Chondrocyte (in vitro differentiated cells): Measurements from ENCODE around the gene NRXN3. TPM values are rescaled to one million over a fixed set of nuclear protein-coding genes. Genes with fewer than 3 reads are reported as not detected.

Experiments used
- DNase-seq: peaks from one replicate; pipeline ENCODE4 v3.0.0; 2021; ENCODE audit warnings: mixed read lengths, low spot score
- H3K27ac Mint-ChIP-seq: one replicate; pipeline ENCODE4 v1.8.0; 2021; ENCODE audit warnings: mild to moderate bottlenecking, moderate library complexity, mixed read lengths; ENCODE audit not compliant: unreplicated experiment
- H3K27me3 Mint-ChIP-seq: 2 replicates; pipeline ENCODE4 v1.8.0; 2021; ENCODE audit warnings: low read depth, mixed read lengths
- H3K36me3 Mint-ChIP-seq: 2 replicates; pipeline ENCODE4 v1.8.0; 2021; ENCODE audit warnings: low read depth, mixed read lengths
- H3K4me1 Mint-ChIP-seq: 2 replicates; pipeline ENCODE4 v1.8.0; 2021; ENCODE audit warnings: low read depth, mild to moderate bottlenecking, mixed read lengths
- H3K4me3 Mint-ChIP-seq: one replicate; pipeline ENCODE4 v1.8.0; 2021; ENCODE audit warnings: mild to moderate bottlenecking, moderate library complexity, mixed read lengths; ENCODE audit not compliant: unreplicated experiment
- H3K9me3 Mint-ChIP-seq: 2 replicates; pipeline ENCODE4 v1.8.0; 2021; ENCODE audit warnings: low read depth, mixed read lengths
- CTCF ChIP-seq: fragments of 200-600 bp; sonication (generic); IDR thresholded peaks from 2 replicates; pipeline ENCODE4 v1.5.0; 2021; ENCODE audit warnings: antibody characterized with exemption, mild to moderate bottlenecking, moderate library complexity
- total RNA-seq: library from RNA; stranded (reverse); gene quantifications from 3 replicates; pipeline ENCODE4 v1.2.1, GENCODE V29; 2021

NRXN3 gene
- total RNA-seq, 1 donor from 2014 or later = 7.9 TPM

- no peak for TF ChIP-seq CTCF
- H3K9me3 Mint-ChIP-seq = no peaks in the 10 kb centered on the region
- no peak overlapping the region for H3K4me3 Mint-ChIP-seq
- no peak overlapping the region for H3K27ac Mint-ChIP-seq
- no peaks in the 10 kb centered on the region for H3K27me3 Mint-ChIP-seq
- no peaks in the 10 kb centered on the region for H3K36me3 Mint-ChIP-seq
- no peaks in the 10 kb centered on the region for H3K4me1 Mint-ChIP-seq
- no peak for DNase-seq
These were observed 503.7 kb downstream of the NRXN3 start for GRCh38 chr14:78673845-78674244.

DNA sequence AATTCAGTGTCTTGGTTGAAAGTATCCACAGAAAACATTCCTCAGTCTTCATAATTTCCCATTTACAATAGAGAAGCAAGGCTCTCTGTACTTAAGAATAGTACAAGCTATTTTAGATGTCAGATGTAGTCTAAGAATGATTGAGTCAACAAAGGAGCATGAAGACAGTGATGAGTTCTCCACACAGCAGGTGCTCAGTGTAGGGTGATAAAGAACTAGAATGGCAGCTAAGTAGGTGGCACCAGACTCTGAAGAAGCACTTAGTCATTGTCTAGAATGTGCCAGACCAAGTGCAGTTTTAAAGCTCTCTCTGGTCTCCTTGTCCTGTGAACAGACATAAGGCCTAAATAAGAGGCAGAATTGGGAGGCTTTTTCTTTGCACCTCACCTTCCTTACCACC is 504.6 kb downstream of the NRXN3 start:
- Mint-ChIP-seq H3K36me3 (no peaks in the 10 kb centered on the region), H3K9me3 (no peaks in the 10 kb centered on the region), H3K4me1 (no peaks in the 10 kb centered on the region), H3K4me3 (no peak overlapping the region), H3K27ac (no peak overlapping the region), H3K27me3 (no peaks in the 10 kb centered on the region)
- no peak for DNase-seq
- TF ChIP-seq CTCF = no peak

GRCh38 chr14:78683206-78683605 is 513.0 kb downstream of the NRXN3 start:
- H3K27ac Mint-ChIP-seq = no peak overlapping the region
- no peaks in the 10 kb centered on the region for H3K27me3 Mint-ChIP-seq
- H3K4me3 Mint-ChIP-seq = no peak overlapping the region
- H3K9me3 Mint-ChIP-seq = no peaks in the 10 kb centered on the region
- no peaks in the 10 kb centered on the region for H3K36me3 Mint-ChIP-seq
- TF ChIP-seq CTCF = no peak
- DNase-seq = no peak
- no peaks in the 10 kb centered on the region for H3K4me1 Mint-ChIP-seq

DNA sequence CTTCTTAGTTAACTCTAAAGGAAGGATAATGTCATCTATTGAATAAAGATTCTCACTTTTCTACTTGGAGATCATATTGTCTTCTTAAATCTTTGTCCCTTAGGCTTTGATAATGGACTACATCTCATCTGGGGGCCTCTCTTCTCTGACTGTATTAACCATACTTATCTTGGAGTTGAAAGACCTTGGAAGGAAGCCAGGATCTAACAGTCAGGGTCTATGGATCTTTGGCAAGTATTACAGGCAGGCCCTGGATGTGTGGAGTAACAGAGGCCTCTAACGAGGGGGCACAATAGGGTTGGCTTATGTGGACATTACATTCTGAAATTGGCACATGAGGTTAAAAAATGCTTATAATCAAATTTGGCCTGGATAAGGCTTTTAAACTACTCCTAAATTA is 513.8 kb downstream of the NRXN3 start:
- H3K36me3 Mint-ChIP-seq = no peaks in the 10 kb centered on the region
- DNase-seq = no peak
- peaks cover under 1% of the 10 kb centered on the region for H3K27me3 Mint-ChIP-seq
- no peaks in the 10 kb centered on the region for H3K4me1 Mint-ChIP-seq
- H3K9me3 Mint-ChIP-seq = no peaks in the 10 kb centered on the region
- TF ChIP-seq CTCF = no peak
- no peak overlapping the region for H3K4me3 Mint-ChIP-seq
- H3K27ac Mint-ChIP-seq = no peak overlapping the region

DNA sequence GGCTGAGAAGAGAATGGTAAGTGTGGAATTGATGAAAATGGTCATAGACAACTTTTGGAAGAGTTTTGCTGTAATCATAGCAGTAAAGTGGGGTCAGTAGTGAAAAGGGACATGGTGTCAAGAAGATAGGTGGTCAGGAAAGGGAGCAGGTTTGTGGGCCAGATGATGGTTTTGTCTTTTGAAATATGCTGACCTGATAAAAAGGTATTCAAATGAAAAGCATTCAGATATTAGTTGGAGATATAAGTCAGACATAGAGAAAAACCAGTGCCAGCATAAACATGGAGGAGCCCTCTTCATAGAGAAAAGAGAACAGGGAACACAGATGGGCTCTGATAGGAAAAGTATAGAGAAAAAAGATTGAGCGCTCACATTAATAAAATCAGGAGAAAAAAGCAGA is 518.3 kb downstream of the NRXN3 start:
- no peaks in the 10 kb centered on the region for H3K36me3 Mint-ChIP-seq
- H3K4me1 Mint-ChIP-seq = peaks cover 13% of the 10 kb centered on the region
- no peak for DNase-seq
- no peak overlapping the region for H3K4me3 Mint-ChIP-seq
- no peak for TF ChIP-seq CTCF
- H3K9me3 Mint-ChIP-seq = no peaks in the 10 kb centered on the region
- peaks cover 10% of the 10 kb centered on the region for H3K27me3 Mint-ChIP-seq
- no peak overlapping the region for H3K27ac Mint-ChIP-seq
